KMS-11 (cell line): ENCODE measurements around the gene ACER1.

Experiments used
- H2AFZ ChIP-seq: fragments of 200-600 bp; sonication (generic); 2 replicates; pipeline ENCODE4 v1.6.1; 2016; ENCODE audit warnings: antibody characterized with exemption, mixed run types, low read depth
- H3K27ac ChIP-seq: fragments of 200-600 bp; sonication (generic); 2 replicates; pipeline ENCODE4 v1.6.1; 2016; ENCODE audit warnings: mild to moderate bottlenecking, mixed run types
- H3K27me3 ChIP-seq: fragments of 200-600 bp; sonication (generic); 2 replicates; pipeline ENCODE4 v1.6.1; 2017; ENCODE audit warnings: mild to moderate bottlenecking, low read depth, mixed run types, moderate library complexity; ENCODE audit not compliant: insufficient read depth
- H3K36me3 ChIP-seq: fragments of 200-600 bp; sonication (generic); 2 replicates; pipeline ENCODE4 v1.6.1; 2017; ENCODE audit warnings: mild to moderate bottlenecking, mixed run types; ENCODE audit not compliant: insufficient read depth
- H3K4me1 ChIP-seq: fragments of 200-600 bp; sonication (generic); 2 replicates; pipeline ENCODE4 v1.6.1; 2016; ENCODE audit warnings: mild to moderate bottlenecking, low read depth, mixed run types; ENCODE audit not compliant: poor library complexity, severe bottlenecking
- H3K4me2 ChIP-seq: fragments of 200-600 bp; sonication (generic); 2 replicates; pipeline ENCODE4 v1.7.0; 2016; ENCODE audit warnings: mild to moderate bottlenecking, mixed run types
- H3K4me3 ChIP-seq: fragments of 200-600 bp; sonication (generic); IDR thresholded peaks from 2 replicates; pipeline ENCODE4 v1.6.1; 2017; ENCODE audit warnings: low read depth, low read length, mixed read lengths; ENCODE audit not compliant: insufficient read depth
- H3K79me2 ChIP-seq: fragments of 200-600 bp; sonication (generic); 2 replicates; pipeline ENCODE4 v1.6.1; 2016; ENCODE audit warnings: low read depth, mixed run types; ENCODE audit not compliant: insufficient read depth
- H3K9ac ChIP-seq: fragments of 200-600 bp; sonication (generic); 2 replicates; pipeline ENCODE4 v1.6.1; 2016; ENCODE audit warnings: mild to moderate bottlenecking, mixed run types
- H4K20me1 ChIP-seq: fragments of 200-600 bp; sonication (generic); 2 replicates; pipeline ENCODE4 v1.6.1; 2016; ENCODE audit warnings: mild to moderate bottlenecking, mixed run types; ENCODE audit not compliant: insufficient read depth
- CTCF ChIP-seq: fragments of 200-600 bp; sonication (generic); conservative IDR thresholded peaks from 2 replicates; pipeline ENCODE4 v1.6.1; 2017; ENCODE audit warnings: low read depth, mild to moderate bottlenecking, antibody characterized with exemption, low read length, moderate library complexity, mixed read lengths

ACER1 gene

DNA sequence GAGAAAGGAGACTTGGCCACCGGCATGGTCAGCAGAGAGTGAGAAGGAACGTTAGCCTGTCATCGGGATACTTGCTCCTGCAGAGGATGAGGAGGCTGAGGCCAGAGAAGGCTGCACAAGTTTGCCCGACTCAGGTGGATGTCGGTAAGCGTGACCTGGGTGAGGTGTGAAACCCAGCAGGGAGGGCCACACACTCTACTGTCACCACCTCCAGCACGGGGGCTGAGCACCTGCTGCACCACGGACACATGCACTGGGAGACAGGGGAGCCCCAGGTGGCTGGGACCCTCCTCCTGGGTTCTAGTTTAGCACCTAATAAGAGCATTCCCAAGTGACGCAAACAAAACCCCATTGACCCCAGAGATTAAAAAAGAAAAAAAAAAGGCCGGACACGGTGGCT lies 70.9 kb downstream of the ACER1 start:
- Histone ChIP-seq H3K4me3 (no peak overlapping the region), H3K4me1 (no peaks in the 10 kb centered on the region), H3K9ac (no peak overlapping the region), H4K20me1 (no peaks in the 10 kb centered on the region), H3K27ac (no peak overlapping the region), H2AFZ (no peak overlapping the region), H3K4me2 (no peak overlapping the region), H3K79me2 (peaks cover 28% of the 10 kb centered on the region; the same call in 1 of the 2 replicates), H3K27me3 (no peaks in the 10 kb centered on the region), H3K36me3 (peaks cover 6% of the 10 kb centered on the region; the same call in 1 of the 2 replicates)
- no peak for TF ChIP-seq CTCF

DNA sequence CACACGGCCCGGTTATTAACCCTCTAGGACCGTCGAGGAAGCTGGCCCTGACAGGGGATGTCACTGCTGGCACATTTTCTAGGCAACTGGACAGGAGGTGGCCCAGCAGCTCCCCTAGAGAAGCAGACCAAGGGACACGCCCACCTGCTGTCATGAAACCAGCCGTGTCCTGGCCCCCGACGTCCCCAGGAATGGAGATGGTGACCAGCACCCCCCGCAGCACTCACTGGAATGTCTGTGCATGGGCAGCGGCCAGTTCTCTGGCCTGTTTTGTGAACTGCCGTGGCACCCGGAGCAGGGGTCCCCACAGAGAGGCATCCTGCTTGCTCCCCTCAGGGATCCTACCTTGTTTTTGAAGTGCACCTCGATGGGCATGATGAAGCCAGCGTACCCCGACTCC lies 71.5 kb downstream of the ACER1 start:
- H3K27ac ChIP-seq, result no peak overlapping the region
- no peak overlapping the region for H3K9ac ChIP-seq
- no peaks in the 10 kb centered on the region for H3K27me3 ChIP-seq
- H4K20me1 ChIP-seq, result no peaks in the 10 kb centered on the region
- no peak overlapping the region for H3K4me3 ChIP-seq
- no peak for TF ChIP-seq CTCF
- peaks cover 6% of the 10 kb centered on the region; the same call in 1 of the 2 replicates for H3K36me3 ChIP-seq
- H3K79me2 ChIP-seq, result peaks cover 29% of the 10 kb centered on the region; the same call in 1 of the 2 replicates
- H3K4me2 ChIP-seq, result no peak overlapping the region
- H2AFZ ChIP-seq, result no peak overlapping the region
- H3K4me1 ChIP-seq, result no peaks in the 10 kb centered on the region

- no peaks in the 10 kb centered on the region for H3K4me1 ChIP-seq
- H3K27ac ChIP-seq, result no peak overlapping the region
- no peak overlapping the region for H3K4me3 ChIP-seq
- no peak overlapping the region for H3K9ac ChIP-seq
- peaks cover 27% of the 10 kb centered on the region; the same call in 1 of the 2 replicates for H3K79me2 ChIP-seq
- H3K36me3 ChIP-seq, result peaks cover 6% of the 10 kb centered on the region; the same call in 1 of the 2 replicates
- H2AFZ ChIP-seq, result no peak overlapping the region
- no peak overlapping the region for H3K4me2 ChIP-seq
- no peaks in the 10 kb centered on the region for H4K20me1 ChIP-seq
- peak; percentile 60 for TF ChIP-seq CTCF
- no peaks in the 10 kb centered on the region for H3K27me3 ChIP-seq
Measured at GRCh38 chr19:6260912-6261650, 72.3 kb downstream of the ACER1 start.

- Histone ChIP-seq H3K4me2 (no peak overlapping the region), H3K27ac (no peak overlapping the region), H4K20me1 (no peaks in the 10 kb centered on the region), H3K4me3 (no peak overlapping the region), H3K36me3 (peaks cover 6% of the 10 kb centered on the region; the same call in 1 of the 2 replicates), H3K27me3 (no peaks in the 10 kb centered on the region), H3K79me2 (peaks cover 21% of the 10 kb centered on the region; the same call in 1 of the 2 replicates), H3K9ac (no peak overlapping the region), H3K4me1 (no peaks in the 10 kb centered on the region), H2AFZ (no peak overlapping the region)
- TF ChIP-seq CTCF, result no peak
Measured at GRCh38 chr19:6260376-6260775, 73.0 kb downstream of the ACER1 start.
